Measurements from ENCODE around the gene FAM193A.
"Not testable (repeated sequence)": the region's sequence is repeated elsewhere in the genome, so short reads cannot be mapped to it uniquely, and the experiment has no call there.

FAM193A gene

DNA sequence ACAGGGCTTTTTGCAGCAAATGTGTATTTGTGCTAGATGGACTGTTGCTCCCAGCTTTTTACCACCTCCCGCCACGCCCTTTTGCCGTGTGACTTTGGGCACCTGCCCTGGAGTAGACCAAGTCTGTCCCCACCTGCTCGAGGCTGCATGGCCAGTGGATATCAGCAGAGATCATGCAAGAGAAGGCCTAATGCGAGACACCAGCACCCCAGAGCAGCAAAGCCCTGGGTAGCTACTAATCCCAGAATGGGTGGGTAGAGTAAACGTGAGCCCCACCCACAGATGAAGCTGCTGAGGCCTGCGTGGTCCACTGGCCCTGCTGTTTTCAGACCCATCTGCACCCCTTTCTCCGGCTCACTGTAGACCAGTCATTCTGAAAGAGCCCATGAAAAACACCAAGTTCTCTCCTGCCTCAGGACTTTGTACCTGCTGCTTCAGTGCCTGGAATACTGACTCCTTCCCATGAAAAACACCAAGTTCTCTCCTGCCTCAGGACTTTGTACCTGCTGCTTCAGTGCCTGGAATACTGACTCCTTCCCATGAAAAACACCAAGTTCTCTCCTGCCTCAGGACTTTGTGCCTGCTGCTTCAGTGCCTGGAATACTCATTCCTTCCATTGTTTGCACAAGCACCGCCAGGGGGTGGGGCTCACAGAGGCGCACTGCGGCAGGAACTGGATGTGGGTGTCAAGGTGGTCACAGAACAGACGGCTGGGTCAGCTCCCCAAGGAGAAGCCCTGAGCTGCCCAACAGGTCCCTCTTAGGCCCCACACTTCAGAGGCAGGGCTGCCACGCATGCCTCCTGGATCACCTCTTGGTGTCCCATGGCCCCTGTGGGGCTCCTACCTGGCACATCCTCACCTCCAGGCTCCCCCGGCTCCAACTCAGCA is 224.8 kb downstream of the FAM193A start:
- H3K27ac ChIP-seq = no peak overlapping the region
- TF ChIP-seq ZFX (IDR thresholded peaks at IDR 0.05; ENCODE audit: borderline replicate concordance) = no peak
- TF ChIP-seq, protein P1, sequence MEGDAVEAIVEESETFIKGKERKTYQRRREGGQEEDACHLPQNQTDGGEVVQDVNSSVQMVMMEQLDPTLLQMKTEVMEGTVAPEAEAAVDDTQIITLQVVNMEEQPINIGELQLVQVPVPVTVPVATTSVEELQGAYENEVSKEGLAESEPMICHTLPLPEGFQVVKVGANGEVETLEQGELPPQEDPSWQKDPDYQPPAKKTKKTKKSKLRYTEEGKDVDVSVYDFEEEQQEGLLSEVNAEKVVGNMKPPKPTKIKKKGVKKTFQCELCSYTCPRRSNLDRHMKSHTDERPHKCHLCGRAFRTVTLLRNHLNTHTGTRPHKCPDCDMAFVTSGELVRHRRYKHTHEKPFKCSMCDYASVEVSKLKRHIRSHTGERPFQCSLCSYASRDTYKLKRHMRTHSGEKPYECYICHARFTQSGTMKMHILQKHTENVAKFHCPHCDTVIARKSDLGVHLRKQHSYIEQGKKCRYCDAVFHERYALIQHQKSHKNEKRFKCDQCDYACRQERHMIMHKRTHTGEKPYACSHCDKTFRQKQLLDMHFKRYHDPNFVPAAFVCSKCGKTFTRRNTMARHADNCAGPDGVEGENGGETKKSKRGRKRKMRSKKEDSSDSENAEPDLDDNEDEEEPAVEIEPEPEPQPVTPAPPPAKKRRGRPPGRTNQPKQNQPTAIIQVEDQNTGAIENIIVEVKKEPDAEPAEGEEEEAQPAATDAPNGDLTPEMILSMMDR (IDR thresholded peaks at IDR 0.05) = no peak

DNA sequence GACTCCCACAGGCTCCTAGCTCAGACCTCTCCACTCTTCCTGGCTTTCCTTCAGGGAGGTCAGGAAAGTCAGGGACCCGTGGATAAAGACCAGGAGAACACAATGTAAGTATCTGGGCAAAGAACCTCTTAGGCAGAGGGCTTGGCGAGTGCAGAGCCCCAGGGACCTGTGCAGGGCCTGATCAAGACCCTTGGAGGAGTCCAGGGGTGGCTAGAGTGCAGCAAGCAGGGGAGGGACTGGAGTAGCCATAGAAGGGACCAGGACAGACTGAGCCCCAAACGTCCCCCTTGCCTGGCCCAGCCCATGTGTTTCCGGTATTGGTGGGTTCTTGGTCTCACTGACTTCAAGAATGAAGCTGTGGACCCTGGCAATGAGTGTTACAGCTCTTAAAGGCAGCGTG is 225.6 kb downstream of the FAM193A start:
- TF ChIP-seq ZFX (IDR thresholded peaks at IDR 0.05; ENCODE audit: borderline replicate concordance) = no peak
- TF ChIP-seq, protein P1 (IDR thresholded peaks at IDR 0.05) = no peak
- H3K27ac ChIP-seq = no peak overlapping the region

DNA sequence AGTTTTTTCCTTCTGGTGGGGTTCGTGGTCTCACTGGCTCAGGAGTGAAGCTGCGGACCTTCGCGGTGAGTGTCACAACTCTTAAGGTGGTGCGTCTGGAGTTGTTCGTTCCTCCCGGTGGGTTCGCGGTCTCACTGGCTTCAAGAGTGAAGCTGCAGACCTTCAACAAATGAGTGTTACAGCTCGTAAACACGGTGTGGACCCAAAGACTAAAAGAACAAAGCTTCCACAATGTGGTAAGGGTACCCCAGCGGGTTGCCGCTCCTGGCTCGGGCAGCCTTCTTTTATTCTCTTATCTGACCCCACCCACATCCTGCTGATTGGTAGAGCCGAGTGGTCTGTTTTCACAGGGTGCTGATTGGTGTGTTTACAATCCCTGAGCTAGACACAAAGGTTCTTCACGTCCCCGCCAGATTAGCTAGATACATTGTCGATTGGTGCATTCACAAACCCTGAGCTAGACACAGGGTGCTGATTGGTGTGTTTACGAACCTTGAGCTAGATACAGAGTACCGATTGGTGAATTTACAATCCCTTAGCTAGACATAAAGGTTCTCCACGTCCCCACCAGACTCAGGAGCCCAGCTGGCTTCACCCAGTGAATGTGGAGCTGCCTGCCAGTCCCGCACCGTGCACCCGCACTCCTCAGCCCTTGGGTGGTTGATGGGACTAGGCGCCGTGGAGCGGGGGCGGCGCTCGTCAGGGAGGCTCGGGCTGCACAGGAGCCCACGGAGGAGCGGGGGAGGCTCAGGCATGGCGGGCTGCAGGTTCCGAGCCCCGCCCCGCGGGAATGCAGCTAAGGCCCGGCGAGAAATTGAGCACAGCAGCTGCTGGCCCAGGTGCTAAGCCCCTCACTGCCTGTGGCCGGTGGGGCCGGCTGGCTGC is 226.3 kb downstream of the FAM193A start:
- H3K27ac ChIP-seq = not testable (repeated sequence)

DNA sequence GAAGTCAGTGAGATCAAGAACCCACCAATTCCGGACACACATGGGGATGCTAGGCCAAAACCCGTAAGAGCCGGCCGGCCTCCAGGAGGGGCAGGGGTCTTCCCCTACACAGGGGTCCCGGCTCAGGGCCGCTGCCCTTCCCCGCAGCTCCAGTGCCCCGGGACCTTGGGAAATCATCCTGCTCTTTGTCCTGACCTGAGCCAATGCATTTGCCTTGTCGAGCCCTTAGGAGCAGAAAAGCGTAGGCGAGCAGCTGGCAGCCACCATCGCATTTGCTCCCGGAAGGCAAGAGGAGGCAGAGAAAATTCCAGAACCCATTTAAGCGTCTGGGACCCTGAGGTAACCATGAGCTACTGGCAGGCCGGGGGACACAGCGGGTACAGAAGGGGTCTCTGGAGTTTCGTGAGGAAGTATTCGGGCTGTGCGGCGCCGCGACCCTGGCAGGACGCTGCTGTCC is 227.1 kb downstream of the FAM193A start:
- no peak overlapping the region for H3K27ac ChIP-seq
- no peak for TF ChIP-seq ZFX (IDR thresholded peaks at IDR 0.05; ENCODE audit: borderline replicate concordance)
- TF ChIP-seq, protein P1 (IDR thresholded peaks at IDR 0.05) = no peak

DNA sequence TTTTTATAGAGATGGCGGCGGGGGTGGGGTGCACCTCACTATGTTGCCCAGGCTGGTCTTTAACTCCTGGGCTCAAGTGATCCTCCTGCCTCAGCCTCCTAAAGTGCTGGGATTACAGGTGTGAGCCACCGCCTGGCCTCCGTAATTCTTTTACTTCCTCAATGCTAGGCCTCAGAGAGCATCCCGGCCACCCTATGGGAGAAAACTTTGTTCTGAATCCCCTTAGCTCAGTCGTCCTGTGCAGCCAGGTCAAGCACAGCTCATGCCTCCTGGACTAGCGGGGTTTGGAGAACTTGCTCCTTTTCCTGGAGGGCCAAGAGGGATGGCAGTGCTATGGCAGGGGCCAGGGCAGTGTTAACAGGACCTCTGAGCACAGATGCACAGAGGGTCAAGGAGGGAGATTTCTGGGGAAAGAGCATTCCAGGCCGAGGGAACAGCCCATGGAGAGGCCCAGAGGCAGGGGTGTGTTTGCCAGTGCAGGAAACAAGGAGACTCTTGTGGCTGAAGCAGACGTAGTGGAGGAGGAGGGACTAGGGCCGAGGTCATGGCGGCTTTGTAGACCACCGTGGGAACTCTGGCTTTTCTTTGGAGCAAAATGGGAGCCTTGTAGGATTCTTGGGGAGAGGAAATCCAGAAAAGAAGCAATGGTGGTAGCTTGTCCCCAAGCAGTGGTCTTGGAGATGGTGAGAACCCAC is 229.5 kb downstream of the FAM193A start:
- no peak for TF ChIP-seq ZFX (IDR thresholded peaks at IDR 0.05; ENCODE audit: borderline replicate concordance)
- TF ChIP-seq, protein P1 (IDR thresholded peaks at IDR 0.05) = no peak
- H3K27ac ChIP-seq = no peak overlapping the region

DNA sequence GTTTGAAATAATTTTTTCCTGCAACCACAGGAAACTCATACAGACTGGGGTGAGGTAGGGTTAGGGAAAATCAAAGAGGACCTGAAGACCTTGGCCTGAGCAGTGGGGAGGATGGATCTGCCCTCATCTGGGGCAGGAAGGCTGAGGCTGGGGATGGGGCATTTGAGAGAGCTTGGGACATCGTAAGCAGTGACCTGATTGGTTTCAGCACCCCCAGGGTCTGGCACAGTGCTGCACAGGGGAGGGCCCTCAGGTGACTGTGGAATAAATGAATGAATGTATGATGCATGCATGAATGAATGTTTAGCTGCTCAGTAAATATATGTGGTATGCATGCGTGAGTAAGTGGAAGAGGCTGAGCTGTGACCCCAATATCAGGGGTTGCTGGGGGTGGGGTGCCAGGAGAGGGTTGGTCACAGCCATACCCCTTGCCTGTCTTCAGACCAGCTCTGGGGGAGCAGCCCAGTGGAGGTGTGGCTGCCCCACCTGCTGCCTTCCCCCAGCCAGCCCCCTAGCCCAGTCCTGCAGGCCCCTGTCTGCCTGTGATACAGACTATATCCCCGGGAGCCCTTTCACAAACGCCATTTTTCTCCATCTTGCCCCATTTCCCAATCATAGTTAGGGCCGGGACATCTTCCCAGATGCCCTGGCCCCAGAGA is 230.7 kb downstream of the FAM193A start:
- TF ChIP-seq ZFX (IDR thresholded peaks at IDR 0.05; ENCODE audit: borderline replicate concordance) = no peak
- TF ChIP-seq, protein P1 (IDR thresholded peaks at IDR 0.05) = no peak
- H3K27ac ChIP-seq = no peak overlapping the region

DNA sequence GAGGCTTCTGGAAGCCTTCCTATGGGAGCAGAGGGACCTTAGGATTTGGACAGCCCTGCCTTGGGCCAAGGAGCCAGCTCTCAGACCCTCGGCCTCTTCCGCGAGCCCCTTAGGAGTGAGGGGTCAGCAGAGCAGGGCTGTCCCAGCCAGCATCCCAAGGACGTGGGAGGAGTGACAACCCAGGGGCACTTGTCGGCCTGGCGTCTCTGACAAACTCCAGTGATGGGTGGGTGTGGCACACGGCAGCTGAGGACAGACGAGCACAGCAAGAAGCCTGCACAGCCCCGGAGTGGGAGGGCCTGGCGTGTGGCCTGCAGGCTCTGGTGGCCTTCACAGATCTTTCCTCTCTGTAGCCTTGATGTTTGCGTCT is 231.2 kb downstream of the FAM193A start:
- no peak overlapping the region for H3K27ac ChIP-seq
- TF ChIP-seq, protein P1 (IDR thresholded peaks at IDR 0.05) = no peak
- TF ChIP-seq ZFX (IDR thresholded peaks at IDR 0.05; ENCODE audit: borderline replicate concordance) = no peak
